ENCODE results near the gene SMIM5.

GRCh38 chr17:75589919-75590303, 43.3 kb upstream of the SMIM5 start:
- TF ChIP-seq EZH2 (IDR thresholded peaks at IDR 0.05; ENCODE audit: insufficient read depth, poor library complexity, severe bottlenecking) (no peak), EZH2phosphoT487 (IDR thresholded peaks at IDR 0.05; ENCODE audit: insufficient read depth, low read depth) (no peak)

All from GM23248 (cell line).